GM12801 (cell line): Measurements from ENCODE around the gene MARCHF3.

Experiments used
- TF ChIP-seq, protein P1 (sequence below): IDR thresholded peaks from one replicate; pipeline ENCODE4 v1.5.1; 2011; ENCODE audit warnings: control low read depth; ENCODE audit not compliant: insufficient read length; ENCODE audit errors: extremely low read depth

MARCHF3 gene

DNA sequence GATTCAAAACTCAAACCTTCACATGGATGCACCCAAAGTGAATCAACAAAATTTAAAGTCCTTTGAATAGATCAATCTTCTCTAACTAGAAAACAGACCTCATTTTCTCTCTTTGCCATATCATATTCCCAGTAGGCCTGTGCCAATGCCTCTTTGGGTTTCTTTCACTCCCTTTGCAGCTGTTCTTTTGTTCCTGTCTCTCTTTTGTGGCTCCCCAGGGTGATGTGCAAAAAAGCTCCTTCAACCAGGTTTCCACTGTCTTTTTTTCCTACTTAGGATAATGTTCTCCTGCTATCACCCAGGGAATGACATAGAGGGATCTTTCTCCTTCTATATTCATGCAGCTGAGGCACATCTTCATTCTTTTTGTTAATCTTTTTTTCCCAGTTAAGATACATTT is 54.6 kb downstream of the MARCHF3 start:
- TF ChIP-seq, protein P1, sequence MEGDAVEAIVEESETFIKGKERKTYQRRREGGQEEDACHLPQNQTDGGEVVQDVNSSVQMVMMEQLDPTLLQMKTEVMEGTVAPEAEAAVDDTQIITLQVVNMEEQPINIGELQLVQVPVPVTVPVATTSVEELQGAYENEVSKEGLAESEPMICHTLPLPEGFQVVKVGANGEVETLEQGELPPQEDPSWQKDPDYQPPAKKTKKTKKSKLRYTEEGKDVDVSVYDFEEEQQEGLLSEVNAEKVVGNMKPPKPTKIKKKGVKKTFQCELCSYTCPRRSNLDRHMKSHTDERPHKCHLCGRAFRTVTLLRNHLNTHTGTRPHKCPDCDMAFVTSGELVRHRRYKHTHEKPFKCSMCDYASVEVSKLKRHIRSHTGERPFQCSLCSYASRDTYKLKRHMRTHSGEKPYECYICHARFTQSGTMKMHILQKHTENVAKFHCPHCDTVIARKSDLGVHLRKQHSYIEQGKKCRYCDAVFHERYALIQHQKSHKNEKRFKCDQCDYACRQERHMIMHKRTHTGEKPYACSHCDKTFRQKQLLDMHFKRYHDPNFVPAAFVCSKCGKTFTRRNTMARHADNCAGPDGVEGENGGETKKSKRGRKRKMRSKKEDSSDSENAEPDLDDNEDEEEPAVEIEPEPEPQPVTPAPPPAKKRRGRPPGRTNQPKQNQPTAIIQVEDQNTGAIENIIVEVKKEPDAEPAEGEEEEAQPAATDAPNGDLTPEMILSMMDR: no peak

DNA sequence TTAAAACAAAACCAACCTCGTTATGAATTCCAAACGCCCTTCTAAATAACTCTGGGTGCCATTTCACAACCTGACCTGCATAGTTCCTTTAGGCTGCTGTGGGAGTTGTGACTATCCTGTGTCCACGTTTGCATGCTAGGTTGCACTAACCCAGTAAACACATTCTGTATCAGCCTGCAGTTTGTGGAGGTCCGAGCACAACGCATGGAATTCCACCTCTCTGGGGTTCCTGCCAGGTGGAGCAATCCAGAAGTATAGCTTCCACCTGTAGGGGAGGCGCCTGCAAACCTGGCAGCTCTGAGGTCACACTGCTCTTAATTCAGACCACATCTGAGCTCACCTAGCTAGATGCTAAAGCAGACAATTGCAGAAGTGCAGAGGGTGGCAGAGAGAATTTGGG is 57.2 kb downstream of the MARCHF3 start:
- TF ChIP-seq, protein P1: no peak

DNA sequence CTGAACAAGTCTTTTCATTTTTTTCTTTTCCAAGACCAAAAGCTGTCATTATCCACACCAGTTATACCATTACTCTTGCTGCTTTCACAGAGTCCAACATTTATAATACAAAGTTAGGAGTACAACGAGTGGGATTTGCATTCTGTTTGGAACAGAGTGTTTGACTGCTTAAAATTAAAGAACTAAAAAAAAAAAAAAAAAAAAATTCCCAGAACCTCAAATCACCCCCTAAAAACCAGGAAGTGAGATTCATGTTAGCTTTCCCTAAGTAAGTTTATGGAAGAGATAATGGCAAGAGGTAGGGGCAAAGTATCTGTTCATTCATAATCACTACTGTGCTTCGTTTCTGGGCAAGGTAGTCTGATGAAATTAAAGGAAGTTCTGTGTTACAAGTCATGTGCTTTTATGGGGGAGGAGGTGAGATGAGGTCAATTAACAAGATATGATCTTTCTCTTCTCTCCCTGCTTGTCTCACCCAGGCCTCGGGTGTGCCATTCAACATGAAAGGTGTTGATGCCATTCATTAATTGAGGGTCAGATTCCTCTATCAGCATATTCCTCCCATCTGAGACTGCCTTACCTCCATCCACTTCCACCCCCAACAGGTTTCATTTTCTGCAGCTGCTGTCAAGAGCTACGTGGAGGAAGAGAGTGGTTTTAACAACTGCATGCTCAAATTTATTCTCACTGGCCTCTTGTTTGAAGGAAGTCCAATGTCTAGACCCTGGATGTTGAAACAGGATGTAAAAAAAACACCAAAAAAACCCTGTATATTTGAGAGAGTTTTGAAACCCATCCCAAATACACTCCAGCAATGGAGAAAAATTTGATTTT is 58.1 kb downstream of the MARCHF3 start:
- TF ChIP-seq, protein P1: no peak

DNA sequence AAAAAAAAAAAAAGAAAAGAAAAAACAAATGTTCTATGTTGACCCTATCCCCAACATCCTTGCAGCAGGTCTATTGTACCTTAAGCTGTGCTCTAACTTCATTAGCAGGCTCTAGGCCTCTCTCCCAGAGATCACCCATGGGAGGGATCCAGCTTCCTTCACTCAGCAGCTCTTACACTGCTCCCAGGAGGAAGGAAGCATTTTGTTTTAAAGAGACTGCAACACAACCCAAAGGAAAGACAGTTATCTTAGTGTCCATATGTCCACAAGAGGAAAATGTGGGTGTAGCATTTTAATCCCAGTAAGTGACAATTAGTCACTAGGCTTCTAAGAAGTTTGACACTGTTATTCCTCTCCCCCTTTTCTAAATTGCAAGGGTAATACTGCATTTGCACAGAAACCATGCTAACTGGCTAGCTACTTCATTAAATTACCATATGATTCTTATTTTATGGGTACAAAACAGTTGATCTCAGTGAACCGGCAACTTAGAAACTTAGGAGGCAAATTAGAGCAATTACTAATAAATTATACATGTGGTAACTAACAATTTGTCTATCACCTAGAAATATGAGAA is 58.8 kb downstream of the MARCHF3 start:
- TF ChIP-seq, protein P1: no peak

DNA sequence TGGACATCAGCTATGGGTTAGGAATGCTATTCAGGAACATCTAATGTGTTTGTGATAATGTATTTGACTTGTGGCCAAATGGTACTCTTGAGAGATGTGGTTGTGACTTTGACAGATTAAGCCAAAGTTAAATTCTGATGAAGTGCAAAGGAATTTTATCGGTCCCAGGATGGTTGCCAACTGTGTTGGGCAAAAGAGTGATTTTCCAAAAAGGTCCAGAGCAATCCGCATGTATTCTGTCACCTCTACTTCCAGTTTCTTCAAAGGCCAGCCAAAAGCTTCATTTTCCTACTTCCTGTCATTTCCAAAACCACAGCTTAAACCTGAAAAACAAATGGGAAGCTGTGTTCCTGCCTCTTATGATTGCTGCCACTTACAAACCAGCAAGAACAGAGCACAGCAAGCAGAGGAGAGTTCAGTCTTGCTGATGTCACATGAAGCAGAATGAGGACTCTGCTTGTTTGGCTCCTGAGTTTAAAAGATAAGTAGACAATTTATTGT is 59.8 kb downstream of the MARCHF3 start:
- TF ChIP-seq, protein P1: no peak

DNA sequence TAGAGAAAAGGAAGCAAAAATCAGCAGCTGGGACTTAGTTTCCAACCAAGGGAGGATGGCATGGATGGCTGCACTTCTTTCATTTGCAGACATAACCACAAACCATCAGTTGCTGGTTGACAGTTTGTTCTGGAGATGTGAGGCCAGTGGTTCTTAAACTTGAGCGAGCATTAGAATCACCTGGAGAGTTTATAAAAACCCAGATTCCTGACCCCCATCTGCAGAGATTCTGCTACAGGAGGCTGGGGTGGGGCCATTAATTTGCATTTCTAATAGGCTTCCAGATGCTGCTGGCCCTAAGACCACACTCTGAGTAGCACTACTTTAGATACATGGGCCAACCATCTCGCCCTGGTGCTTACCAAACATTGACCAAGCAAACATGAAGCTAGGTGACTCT is 60.8 kb downstream of the MARCHF3 start:
- TF ChIP-seq, protein P1: no peak

DNA sequence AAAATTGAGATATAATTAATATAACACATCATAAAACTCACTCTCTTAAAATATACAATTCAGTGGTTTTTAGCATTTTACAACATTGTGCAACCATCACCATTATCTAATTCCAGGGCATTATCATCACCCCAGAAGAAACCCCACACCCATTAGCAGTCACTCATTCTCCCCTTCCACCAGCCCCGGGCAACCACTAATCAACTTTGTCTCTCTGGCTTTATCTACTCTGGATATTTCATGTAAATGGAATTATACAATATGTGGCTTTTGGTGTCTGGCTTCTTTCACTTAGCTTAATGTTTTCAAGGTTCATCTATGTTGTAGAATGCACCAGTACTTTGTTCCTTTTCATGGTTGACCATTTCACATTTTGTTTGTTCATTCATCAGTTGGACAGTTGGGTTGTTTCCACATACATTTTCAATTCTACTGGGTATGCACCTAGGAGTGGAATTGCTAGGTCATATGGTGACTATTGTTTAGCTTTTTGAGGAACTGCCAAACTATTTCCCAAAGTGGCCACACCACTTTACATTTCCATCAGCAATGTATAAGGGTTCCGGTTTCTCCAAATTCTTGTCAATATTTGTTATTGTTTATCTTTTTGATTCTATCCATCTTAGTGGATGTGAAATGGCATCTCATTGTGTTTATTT is 62.4 kb downstream of the MARCHF3 start:
- TF ChIP-seq, protein P1: no peak
